ENCODE results near the gene ACMSD. TPM values are rescaled to one million over a fixed set of nuclear protein-coding genes. Genes with fewer than 3 reads are reported as not detected.
"Not testable (repeated sequence)": the region's sequence is repeated elsewhere in the genome, so short reads cannot be mapped to it uniquely, and the experiment has no call there.

ACMSD gene
- total RNA-seq, 1 donor from 2014 or later: not detected

DNA sequence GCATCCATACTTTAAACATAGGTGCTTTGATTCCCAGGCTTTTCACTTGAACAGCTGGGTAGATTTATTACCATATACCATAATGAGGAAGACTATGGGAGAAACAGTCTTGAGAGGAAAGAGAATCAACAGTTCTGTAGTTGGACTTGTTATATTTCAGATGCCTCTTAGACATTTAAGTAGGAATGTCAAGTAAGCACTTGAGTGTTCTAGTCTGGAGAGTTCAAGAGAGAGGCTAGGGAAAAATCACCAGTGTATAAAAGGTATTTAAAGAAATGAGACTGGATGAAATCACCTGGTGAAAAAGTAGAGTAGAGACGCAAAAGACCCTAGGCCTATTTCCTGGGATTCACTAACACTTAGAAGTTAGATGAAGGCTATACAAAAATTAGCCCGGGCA lies 66.8 kb downstream of the ACMSD start:
- H3K4me3 ChIP-seq: no peak overlapping the region
- H3K9me3 ChIP-seq: no peaks in the 10 kb centered on the region
- H3K27ac ChIP-seq: no peak overlapping the region
- no peaks in the 10 kb centered on the region for H3K36me3 ChIP-seq
- H3K27me3 ChIP-seq (ENCODE audit: low read depth): no peaks in the 10 kb centered on the region
- no peak for DNase-seq
- intact Hi-C loops (cut with DNase I): no loop called here
- TF ChIP-seq, protein P1, sequence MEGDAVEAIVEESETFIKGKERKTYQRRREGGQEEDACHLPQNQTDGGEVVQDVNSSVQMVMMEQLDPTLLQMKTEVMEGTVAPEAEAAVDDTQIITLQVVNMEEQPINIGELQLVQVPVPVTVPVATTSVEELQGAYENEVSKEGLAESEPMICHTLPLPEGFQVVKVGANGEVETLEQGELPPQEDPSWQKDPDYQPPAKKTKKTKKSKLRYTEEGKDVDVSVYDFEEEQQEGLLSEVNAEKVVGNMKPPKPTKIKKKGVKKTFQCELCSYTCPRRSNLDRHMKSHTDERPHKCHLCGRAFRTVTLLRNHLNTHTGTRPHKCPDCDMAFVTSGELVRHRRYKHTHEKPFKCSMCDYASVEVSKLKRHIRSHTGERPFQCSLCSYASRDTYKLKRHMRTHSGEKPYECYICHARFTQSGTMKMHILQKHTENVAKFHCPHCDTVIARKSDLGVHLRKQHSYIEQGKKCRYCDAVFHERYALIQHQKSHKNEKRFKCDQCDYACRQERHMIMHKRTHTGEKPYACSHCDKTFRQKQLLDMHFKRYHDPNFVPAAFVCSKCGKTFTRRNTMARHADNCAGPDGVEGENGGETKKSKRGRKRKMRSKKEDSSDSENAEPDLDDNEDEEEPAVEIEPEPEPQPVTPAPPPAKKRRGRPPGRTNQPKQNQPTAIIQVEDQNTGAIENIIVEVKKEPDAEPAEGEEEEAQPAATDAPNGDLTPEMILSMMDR (IDR thresholded peaks at IDR 0.05): no peak
- peak; percentile 62 to 93 for ATAC-seq
- H3K4me1 ChIP-seq: no peaks in the 10 kb centered on the region

DNA sequence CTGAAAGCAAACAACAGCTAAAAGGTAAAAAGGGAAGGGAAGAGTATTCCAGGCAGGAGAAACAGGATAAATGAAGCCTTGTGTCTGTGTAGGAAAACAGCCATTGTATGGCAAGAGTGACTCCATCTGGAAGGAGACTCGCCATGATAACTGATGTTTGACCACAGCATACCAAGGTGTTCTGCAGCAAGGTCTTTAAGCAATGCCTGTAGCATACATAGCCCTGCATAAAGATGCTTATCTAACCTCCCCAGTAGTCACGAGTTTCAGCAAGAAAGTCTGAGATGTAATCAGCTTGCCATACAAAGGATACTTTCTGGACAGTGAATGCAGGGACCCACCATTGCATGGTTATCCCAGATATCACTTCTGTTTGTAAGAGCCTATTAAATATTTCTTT lies 68.3 kb downstream of the ACMSD start:
- Histone ChIP-seq H3K4me1 (no peaks in the 10 kb centered on the region), H3K9me3 (no peaks in the 10 kb centered on the region), H3K27me3 (ENCODE audit: low read depth) (no peaks in the 10 kb centered on the region), H3K36me3 (no peaks in the 10 kb centered on the region), H3K27ac (no peak overlapping the region), H3K4me3 (no peak overlapping the region)
- DNase-seq (no peak), ATAC-seq (no peak)
- intact Hi-C loops (cut with DNase I): no loop called here
- TF ChIP-seq, protein P1 (IDR thresholded peaks at IDR 0.05): no peak

DNA sequence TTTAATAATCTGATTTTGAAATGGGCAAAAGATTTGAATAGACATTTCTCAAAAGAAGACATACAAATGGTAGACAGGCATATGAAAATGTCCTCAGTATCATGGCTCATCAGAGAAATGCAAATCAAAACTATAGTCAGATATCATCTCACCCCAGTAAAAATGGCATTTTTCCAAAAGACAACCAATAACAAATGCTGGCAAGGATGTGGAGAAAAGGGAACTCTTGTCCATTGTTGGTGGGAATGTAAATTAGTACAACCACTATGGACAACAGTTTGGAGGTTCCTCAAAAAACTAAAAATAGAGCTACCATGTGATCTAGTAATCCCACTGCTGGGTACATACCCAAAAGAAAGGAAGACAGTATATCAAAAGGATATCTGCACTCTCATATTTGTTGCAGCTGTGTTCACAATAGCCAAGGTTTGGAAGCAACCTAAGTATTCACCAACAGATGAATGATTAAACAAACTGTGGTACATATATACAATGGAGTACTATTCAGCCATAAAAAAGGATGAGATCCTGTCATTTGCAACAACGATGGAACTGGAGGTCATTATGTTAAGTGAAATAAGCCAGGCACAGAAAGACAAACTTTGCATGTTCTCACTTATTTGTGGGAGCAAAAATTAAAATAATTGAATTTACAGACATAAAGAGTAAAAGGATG lies 69.2 kb downstream of the ACMSD start:
- H3K27me3 ChIP-seq (ENCODE audit: low read depth); H3K4me3 ChIP-seq; H3K36me3 ChIP-seq; ATAC-seq; intact Hi-C loops (cut with DNase I); H3K27ac ChIP-seq; DNase-seq; H3K9me3 ChIP-seq; H3K4me1 ChIP-seq: not testable (repeated sequence)

DNA sequence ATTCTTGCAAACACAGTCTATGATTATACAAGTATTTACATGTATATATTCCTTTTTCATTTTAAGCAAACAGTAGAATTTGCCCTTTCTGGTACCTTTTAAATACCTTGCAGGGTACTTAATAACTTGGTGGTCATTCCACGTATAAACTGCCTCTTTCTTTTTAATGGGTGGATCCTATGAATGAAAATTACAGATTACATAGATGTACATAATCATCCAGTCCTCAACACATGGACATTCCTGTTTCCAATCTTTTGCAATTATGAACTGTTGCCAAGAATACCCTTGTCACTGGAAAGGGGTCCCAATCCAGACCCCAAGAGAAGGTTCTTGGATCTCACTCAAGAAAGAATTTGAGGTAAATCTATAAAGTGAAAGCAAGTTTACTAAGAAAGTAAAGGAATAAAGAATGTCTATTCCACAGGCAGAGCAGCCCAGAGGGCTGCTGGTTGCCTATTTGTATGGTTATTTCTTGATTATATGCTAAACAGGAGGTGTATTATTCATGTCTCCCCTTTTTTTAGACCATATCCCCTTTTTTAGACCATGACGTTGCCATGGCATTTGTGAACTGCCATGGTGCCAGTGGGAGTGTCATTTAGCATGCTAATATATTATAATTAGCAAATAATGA lies 72.5 kb downstream of the ACMSD start:
- intact Hi-C loops (cut with DNase I): no loop called here
- ATAC-seq: no peak
- TF ChIP-seq, protein P1 (IDR thresholded peaks at IDR 0.05): no peak

DNA sequence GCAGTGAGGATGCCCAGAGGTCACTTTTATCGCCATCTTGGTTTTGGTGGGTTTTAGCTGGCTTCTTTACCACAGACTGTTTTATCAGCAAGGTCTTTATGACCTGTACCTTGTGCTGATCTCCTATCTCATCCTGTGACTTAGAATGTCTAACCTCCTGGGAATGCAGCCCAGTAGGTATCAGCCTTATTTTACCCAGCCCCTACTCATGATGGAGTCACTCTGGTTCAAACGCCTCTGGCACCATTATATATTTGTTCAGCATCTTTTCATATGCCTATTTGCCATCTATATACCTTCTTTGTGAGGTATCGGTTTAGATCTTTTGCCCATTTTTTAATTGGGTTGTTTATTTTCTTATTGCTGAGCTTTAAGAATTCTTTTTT lies 73.0 kb downstream of the ACMSD start:
- Histone ChIP-seq H3K27me3 (ENCODE audit: low read depth) (no peaks in the 10 kb centered on the region), H3K36me3 (no peaks in the 10 kb centered on the region), H3K9me3 (no peaks in the 10 kb centered on the region), H3K4me3 (no peak overlapping the region), H3K4me1 (no peaks in the 10 kb centered on the region), H3K27ac (no peak overlapping the region)
- DNase-seq: no peak
- intact Hi-C loops (cut with DNase I): no loop called here
- ATAC-seq: no peak
- TF ChIP-seq, protein P1 (IDR thresholded peaks at IDR 0.05): no peak

More for the DNA sequence above, 72.5 kb downstream of the ACMSD start:
- no peaks in the 10 kb centered on the region for H3K27me3 ChIP-seq (ENCODE audit: low read depth)
- H3K9me3 ChIP-seq: no peaks in the 10 kb centered on the region
- H3K27ac ChIP-seq: no peak overlapping the region
- DNase-seq: no peak
- H3K4me3 ChIP-seq: no peak overlapping the region
- no peaks in the 10 kb centered on the region for H3K36me3 ChIP-seq
- H3K4me1 ChIP-seq: no peaks in the 10 kb centered on the region

DNA sequence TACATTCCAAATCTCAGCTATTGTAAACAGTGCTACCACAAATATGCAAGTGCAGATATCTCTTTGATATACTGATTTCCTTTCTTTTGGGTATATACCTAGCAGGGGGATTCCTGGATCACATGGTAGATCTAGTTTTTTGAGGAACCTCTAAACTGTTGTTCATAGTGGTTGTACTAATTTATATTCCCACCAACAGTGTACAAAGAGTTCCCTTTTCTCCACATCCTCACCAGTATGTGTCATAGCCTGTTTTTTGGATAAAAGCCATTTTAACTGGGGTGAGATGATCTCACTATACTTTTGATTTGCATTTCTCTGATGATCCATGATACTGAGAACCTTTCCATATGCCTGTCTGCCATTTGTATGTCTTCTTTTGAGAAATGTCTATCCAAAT lies 73.9 kb downstream of the ACMSD start:
- no peaks in the 10 kb centered on the region for H3K36me3 ChIP-seq
- H3K27ac ChIP-seq: no peak overlapping the region
- peaks cover 5% of the 10 kb centered on the region for H3K4me1 ChIP-seq
- intact Hi-C loops (cut with DNase I): no loop called here
- no peaks in the 10 kb centered on the region for H3K9me3 ChIP-seq
- no peaks in the 10 kb centered on the region for H3K27me3 ChIP-seq (ENCODE audit: low read depth)
- no peak overlapping the region for H3K4me3 ChIP-seq
- TF ChIP-seq, protein P1 (IDR thresholded peaks at IDR 0.05): no peak
- DNase-seq: no peak
- ATAC-seq: no peak

Measured in lower lobe of right lung (tissue), 2 donors.